Activated T-cell treated with anti-CD3 and anti-CD28 coated beads for 48 hours (primary cell): ENCODE measurements around the gene TBATA.

Source experiments
- DNase-seq: peaks from one replicate; pipeline ENCODE4 v3.0.0-alpha.2; 2020; ENCODE audit warnings: low read depth

TBATA gene

GRCh38 chr10:70785190-70785589 lies at the start of gene TBATA:
TBATA (minus strand) TSS chr10:70785377; CDS start chr10:70783379, 1,998 bp downstream.
- no peak for DNase-seq

DNA sequence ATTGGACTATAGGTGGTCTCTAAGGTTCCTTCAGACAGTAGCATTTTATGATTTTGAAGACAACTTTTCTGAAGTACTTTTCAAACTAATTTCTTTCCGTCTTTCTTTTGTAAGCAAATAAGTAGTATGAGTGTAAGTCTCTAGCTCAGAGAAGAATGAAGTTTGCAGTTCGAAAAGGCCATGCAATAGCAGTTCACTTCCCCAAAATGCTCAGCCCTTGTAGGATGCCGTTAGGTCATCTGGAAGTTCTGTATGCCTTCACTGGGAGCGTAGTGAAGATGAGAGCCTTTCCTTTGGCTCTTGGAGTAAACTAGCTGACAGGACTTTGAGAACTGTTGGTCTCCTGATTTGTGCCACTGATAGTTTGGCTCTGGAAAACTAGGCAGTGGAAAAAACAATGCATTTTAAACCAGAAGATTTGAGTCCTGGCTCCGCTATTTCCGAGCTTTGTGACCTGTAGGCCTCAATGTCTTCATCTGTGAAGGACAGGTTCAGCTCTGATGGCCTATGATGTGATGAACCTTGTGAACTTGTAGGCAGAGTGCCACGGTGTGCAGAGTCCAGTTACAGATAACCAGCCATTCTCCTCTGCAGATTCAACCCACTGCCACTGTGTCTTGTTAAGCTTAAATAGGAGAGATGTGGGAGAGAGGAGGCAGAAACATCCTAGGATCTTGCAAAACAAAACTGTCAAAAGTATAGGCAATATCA lies 49.4 kb upstream of the TBATA start:
- no peak for DNase-seq

DNA sequence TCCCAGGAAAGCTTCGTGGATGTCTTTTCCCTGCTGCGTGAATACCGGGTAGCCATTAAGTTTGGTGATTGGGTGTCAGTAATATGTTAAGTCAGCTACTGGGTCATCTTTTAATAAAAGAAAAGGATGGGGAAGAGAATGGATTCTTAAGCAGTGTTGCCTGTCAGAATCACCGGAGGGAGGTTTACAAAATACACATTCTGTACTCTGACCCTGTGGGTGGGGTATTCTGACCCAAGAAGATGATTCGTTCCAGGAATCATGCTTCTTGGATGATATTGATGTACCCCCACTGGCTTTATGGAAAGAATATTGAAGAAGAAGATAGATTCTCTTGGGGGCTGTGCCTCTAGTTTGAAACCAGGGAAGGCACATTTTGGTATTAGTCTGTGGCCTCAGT lies 48.8 kb upstream of the TBATA start:
- DNase-seq = no peak

- DNase-seq = no peak
Measured at GRCh38 chr10:70833601-70834000, 48.4 kb upstream of the TBATA start.

DNA sequence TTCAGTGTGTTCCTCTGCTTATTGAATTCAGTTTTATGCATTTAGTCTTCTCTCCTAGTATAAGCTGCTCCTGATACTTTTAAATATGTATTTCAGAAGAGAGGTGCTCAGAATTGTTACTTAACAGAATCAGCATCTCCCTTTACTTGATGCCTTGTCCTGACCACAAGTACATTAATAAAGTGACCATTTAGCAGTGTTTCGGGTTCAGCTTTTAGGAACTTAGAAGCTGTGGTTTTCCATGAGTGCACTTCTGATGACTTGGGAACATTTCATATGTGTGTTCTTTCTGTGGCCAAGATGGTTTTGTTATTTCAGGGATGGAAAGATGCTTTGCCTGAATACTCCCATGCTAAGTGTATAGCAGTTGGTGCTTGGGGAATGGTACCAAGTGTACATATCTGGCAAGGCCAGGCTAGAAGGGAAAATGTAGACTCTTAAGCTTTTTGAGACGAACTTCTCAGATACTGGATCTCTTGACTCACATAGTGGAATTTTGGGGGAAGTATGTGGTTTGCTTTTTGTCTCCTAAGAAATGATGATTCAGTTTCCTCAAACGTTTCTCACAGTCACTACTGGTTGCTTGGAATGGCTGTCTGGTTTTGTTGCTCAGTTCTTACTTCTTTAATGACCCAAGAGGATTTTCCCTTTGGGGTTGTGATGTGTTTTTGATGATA lies 47.8 kb upstream of the TBATA start:
- no peak for DNase-seq

DNA sequence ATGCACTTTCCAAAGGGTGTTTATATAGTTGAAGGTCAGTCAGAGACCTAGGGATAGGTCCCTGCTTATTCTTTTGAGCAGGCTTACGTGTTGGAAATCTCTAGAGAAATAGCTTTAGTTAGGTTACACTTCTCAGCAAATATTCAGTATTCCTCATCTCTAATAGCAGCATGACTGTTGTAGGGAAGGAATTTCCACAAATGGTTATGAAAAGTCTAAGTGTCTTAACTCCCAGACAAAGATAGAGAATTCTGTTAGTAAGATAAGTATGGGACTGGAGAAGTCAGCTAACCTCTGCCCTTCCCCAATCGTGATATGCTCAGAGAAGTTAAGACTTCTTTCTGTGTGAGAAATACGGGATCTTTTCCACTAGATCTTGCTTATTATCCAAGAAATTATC lies 47.0 kb upstream of the TBATA start:
- DNase-seq = no peak

DNA sequence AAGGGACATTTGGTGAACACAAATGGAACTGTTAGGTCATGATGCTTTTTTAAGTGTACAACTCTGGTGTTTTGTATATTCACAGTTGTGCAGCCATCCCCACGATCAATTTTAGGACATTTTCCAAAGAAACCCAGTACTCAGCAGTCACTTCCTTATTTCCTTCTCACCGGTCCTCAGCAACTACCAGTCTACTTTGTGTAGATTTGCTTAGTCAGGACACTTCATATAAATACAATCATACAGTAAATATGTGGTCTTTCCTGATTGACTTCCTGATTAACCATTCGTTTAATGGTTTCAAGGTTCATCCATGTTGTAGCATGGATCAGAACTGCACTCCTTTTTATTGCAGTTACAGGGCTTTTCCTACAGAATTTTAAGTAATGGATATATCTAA lies 45.0 kb upstream of the TBATA start:
- no peak for DNase-seq

DNA sequence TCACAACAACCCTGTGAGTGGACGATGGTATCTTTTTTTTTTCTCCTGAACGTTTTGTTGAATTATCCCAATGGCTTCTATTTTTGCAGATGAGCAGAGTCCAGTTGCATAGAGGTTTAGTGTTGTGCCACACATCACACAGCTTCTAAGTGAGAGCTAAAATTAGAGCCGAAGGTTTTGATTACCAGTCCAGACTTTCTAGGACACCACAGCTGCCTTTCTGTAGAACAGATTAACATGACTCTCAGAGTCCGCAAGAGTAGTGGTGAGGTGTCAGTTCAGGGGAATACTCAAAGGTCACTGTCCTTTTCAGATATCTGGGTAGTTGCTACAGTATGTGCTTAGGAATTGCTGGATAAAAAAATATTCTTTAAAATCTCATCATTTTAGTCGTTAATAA lies 44.4 kb upstream of the TBATA start:
- no peak for DNase-seq

DNA sequence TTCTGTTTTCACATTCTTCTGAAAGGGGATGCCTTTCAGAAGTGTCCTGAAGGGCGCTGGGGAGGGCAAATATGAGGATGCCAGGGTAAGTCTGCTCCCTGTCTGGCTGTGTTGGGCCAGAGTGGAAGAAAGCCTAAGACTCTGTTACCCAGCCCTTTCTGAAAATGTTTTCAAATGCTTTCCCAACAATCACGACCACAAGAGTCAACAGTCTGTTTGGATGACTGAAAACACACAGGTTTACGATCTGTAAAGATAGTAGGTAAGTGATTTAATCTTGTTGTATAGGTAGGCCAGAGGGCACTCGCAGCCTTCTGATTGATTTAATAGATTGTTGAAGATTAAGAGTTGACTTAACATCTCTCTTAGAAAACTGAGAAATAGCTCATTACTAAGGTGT lies 43.7 kb upstream of the TBATA start:
- DNase-seq = no peak

DNA sequence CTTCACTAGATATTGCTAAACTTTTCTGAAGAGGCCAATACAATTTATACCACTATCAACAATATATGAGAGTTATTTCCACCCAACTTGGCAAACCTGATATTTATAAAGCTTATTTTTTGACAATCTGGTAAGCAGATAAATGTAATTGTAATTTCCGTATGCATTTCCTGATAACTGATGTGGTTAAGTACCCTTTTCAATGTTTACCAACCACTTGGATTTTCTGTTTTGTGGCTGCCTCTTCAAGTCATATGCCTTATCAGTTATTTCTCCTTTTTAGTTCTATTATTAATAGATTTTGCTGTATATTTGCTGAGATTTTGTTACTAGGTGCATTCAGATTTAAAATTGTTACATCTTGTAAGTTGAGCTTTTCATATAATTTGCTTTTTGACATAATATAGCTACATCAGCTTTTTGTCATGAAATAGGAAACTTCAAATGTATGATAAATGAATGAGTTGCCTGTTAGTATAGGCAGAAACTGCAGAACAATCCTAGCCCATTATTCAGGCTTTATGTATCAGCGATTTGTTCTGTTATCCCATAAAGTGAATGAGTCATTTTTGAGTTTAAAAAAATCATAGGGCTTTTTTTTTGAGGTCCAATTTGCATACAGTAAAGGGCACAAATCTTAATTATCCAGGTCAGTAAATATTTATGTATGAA lies 42.0 kb upstream of the TBATA start:
- no peak for DNase-seq

DNA sequence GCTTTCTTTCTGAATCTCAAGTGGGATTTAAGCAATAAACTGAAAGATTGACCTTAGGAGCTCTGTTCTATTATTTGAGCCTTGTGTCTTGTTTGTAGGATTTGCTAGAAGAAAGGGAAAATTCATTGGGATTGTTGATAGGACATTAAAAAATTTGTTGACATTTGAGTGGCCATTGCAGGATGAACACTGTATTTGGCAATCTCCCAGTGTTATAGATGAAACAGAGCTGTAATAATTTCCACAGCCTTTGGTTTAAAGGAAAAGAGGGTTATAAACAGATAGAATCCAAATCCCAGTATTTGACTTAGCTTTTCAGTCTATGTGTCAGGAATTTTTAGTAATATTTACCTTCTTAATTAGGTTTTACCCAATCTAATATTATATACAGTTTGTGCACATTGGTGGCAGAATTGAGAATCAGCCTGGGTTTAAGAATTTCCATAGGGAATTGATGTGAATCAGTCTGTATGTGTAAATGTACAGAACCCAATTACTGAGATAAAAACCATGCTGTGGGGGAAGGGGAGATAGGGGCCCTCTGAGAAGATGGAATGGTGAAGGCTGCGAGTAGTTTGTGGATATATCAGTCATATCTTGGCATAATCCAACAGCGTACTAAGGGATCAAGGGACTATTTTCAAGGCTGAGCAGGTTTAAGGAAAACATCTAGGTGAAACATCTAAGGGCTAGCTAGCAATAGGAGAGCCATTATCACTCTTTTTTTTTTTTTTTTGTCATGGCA lies 37.1 kb upstream of the TBATA start:
- DNase-seq = no peak

DNA sequence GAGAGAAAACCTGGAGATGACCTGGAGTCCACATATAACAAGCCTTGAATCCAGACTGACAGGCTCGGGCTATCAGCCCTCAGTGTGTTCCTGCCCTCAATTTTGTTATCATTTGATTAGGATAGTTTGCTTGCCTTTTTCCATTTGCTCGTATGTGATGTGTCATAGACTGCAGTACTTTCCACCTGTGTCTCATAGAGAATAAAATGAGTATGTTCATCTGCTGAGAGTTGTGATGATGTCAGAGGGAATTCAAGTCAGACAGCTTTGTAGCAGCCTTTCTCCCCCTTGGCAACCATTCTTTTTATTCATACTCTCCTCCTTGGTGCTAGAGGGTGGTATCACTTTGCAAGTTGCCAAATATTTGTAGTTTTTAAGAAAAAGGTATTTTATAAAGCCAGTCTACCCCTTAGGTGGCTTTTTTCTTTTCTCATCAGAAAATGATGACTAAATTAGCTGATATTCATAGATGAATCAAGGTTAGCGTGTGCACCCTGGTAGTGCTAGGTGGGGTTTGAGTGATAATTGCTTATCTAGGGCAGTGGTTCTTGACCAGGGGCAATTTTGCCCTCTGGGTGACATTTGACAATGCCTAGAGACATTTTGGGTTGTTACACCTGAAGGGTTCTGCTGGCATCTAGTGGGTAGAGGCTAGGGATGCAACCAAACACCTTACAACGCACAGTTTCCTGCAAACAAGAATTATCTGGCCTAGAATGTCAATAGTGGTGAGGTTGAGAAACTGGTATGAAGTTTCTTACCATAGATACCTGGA lies 36.0 kb upstream of the TBATA start:
- no peak for DNase-seq

- peak; percentile 36 for DNase-seq
Measured at GRCh38 chr10:70816220-70816894, 31.2 kb upstream of the TBATA start.

DNA sequence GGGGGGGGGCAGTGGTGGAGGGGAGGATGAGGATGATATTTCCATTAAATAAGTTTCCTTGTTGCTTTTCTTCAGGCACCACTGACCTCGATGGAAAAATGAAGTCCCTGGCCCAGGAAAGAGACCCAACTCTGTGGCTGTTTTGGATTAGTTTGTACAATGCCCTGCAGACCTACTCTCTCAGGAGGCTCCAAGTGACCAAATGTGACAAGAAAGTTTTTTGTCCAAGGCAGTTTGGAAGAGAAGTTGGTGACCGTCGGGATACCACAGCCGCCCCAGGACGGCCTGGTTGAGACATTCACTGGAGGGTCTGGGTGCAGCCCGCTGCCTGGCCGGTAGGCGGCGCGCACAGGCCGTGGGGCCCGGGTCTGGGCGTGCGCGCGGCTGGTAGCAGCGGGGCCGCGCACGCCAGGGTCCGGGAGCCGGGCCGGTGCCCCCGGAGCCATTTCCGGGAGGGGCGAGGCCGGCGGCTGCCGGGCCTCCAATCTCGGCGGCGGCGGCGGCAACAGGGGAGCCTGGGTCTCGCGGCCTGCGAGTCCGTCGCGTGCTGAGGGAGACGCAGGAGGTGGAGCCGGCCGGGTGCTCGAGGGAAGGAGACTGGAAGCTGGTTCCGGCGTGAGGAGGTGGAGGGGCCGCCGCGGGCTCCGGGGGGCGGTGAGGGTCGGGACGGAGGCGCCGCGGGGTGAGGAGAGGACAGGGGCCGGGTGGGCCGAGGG lies 30.5 kb upstream of the TBATA start, which contains the start of gene SGPL1:
Gene SGPL1 (plus strand): TSS at position 445 of the 716 bp plus-strand sequence. CDS start 906 bp downstream, outside the sequence.
- DNase-seq = peak; percentile 87

- DNase-seq = no peak
Measured at GRCh38 chr10:70814126-70814525, 28.9 kb upstream of the TBATA start.

DNA sequence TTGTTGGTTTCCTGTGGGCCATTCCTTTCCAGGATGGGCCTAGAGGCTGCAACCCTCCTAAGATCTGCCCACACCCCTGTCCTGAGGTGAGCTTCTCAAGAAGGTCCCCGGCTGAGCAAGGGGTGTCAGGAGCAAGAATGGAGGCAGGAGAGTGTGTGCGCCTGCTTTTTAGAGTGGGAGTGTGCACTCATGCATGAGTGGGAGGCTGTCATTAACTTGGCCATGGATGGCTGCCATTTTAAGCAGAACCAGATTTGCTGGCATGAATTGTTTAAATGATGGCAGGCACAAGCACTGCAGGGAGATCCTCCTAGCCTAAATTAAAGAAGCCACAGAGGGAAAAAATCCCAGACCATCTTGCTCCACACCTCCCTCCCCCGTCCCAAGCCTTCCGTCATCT lies 27.6 kb upstream of the TBATA start:
- DNase-seq = no peak

GRCh38 chr10:70811881-70812280 lies 26.7 kb upstream of the TBATA start:
- no peak for DNase-seq

DNA sequence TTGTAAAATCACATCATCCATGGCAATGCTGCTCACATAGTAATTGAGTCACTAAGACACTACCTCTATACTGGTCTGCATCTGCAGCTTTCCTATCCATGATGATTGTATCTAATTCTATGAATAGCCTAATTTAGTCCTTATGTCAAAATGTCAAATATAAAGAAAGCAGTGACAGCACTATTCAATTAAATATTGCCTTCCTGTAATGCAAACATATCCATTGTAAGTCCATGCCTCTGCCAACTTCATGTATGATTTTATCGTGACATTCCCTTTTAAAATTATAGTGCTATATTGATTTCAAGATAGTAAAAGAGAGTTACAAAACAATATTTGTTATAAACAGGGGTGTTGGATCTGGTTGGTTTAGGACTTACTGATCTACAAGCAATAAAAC lies 25.8 kb upstream of the TBATA start:
- no peak for DNase-seq

DNA sequence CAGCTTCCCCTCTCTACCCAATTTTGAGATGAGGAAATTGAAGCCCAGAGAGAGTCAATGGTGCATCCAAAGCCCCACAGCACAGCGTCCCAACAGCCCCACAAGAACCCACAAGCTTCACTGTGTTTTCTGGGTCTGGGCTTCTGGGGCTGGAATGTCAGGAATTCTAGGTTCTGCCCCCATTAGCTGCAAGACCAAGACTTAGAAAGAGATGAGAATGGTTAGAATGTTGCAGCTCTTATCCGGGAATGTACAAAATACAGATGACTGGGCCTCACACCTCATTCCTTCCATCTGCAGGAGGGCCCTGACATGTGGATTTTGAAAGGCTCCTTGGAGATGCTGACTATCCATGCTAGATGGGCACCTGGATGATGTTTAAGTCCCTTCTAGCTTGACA lies 24.5 kb upstream of the TBATA start:
- no peak for DNase-seq

GRCh38 chr10:70809011-70809611 lies 23.9 kb upstream of the TBATA start:
- no peak for DNase-seq
